Osteocyte (in vitro differentiated cells): ENCODE measurements around the gene XIRP1. TPM values are rescaled to one million over a fixed set of nuclear protein-coding genes. Genes with fewer than 3 reads are reported as not detected.

Experiments
- DNase-seq: peaks from one replicate; pipeline ENCODE4 v3.0.0; 2021; ENCODE audit warnings: mixed read lengths; ENCODE audit not compliant: unreplicated experiment; ENCODE audit errors: extremely low spot score
- H3K27ac Mint-ChIP-seq: one replicate; pipeline ENCODE4 v1.8.0; 2021; ENCODE audit warnings: mild to moderate bottlenecking, mixed read lengths; ENCODE audit not compliant: unreplicated experiment
- H3K27me3 Mint-ChIP-seq: one replicate; pipeline ENCODE4 v1.8.0; 2021; ENCODE audit warnings: mixed read lengths; ENCODE audit not compliant: unreplicated experiment
- H3K36me3 Mint-ChIP-seq: one replicate; pipeline ENCODE4 v1.8.0; 2021; ENCODE audit warnings: mixed read lengths; ENCODE audit not compliant: unreplicated experiment
- H3K4me1 Mint-ChIP-seq: one replicate; pipeline ENCODE4 v1.8.0; 2021; ENCODE audit warnings: mixed read lengths; ENCODE audit not compliant: unreplicated experiment
- H3K4me3 Mint-ChIP-seq: one replicate; pipeline ENCODE4 v1.8.0; 2021; ENCODE audit warnings: mild to moderate bottlenecking, moderate library complexity, mixed read lengths; ENCODE audit not compliant: unreplicated experiment
- H3K9me3 Mint-ChIP-seq: one replicate; pipeline ENCODE4 v1.8.0; 2021; ENCODE audit warnings: mixed read lengths; ENCODE audit not compliant: unreplicated experiment
- CTCF ChIP-seq: fragments of 200-600 bp; sonication (generic); IDR thresholded peaks from 2 replicates; pipeline ENCODE4 v1.5.0; 2021; ENCODE audit warnings: antibody characterized with exemption, mild to moderate bottlenecking, moderate library complexity
- total RNA-seq: library from RNA; stranded (reverse); gene quantifications from 2 replicates; pipeline ENCODE4 v1.2.1, GENCODE V29; 2021

Gene XIRP1
- total RNA-seq, 1 donor from 2014 or later, result not detected

DNA sequence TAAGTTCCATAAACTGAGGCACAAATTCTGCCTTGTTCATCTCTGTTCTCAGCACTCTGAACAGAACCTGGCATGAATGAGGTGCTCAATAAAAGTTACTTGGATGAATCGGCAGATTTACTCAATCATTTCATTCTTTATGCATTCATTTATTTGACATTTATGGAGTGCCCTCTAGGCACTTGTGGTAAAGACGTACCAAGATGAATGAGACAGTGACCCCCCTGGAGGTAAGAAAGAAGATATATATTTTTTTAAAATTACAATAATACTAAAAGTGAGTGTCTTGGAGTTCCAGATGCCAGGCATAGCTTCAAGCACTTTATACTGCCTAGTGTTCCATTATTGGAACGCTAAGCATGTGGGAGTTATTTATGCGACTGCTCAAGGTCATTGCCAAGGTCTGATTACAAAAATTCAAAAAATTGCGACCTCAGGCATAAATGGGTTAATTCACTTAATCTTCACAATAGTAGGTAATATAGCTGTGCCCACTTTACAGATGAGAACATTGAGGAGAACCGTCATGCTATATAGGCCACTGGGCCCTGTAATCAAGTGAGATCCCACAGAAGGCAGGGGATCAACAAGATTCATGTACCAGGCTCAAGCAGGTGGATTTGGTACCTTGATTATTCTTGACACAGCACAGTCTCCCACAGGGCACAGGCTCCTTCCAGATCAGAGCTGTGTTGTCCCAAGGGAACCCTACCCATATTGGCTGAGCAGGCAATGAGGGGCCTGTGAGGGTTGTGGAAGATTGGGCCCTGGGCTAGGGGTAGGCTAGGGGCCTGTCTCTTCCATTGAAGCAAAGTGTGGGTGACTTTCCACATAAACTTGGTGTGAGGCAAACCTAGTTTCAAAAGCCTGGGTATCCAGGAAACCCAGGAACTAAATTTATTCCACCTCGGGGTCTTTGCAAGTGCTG is 10.7 kb downstream of the XIRP1 start:
- H3K4me3 Mint-ChIP-seq, result peak overlapping the region; percentile 56
- H3K36me3 Mint-ChIP-seq, result no peaks in the 10 kb centered on the region
- H3K4me1 Mint-ChIP-seq, result peaks cover 23% of the 10 kb centered on the region
- H3K27ac Mint-ChIP-seq, result peak overlapping the region; percentile 15
- TF ChIP-seq CTCF, result no peak
- no peak for DNase-seq
- H3K27me3 Mint-ChIP-seq, result peaks cover 3% of the 10 kb centered on the region
- H3K9me3 Mint-ChIP-seq, result no peaks in the 10 kb centered on the region

GRCh38 chr3:39180546-39181346 is 11.6 kb downstream of the XIRP1 start:
- peak; percentile 22 for TF ChIP-seq CTCF
- DNase-seq, result no peak
- peak overlapping the region; percentile 40 for H3K27ac Mint-ChIP-seq
- H3K4me1 Mint-ChIP-seq, result peaks cover 23% of the 10 kb centered on the region
- H3K36me3 Mint-ChIP-seq, result no peaks in the 10 kb centered on the region
- H3K27me3 Mint-ChIP-seq, result peaks cover 3% of the 10 kb centered on the region
- peak overlapping the region; percentile 67 for H3K4me3 Mint-ChIP-seq
- no peaks in the 10 kb centered on the region for H3K9me3 Mint-ChIP-seq

GRCh38 chr3:39180183-39180545 is 12.2 kb downstream of the XIRP1 start:
- Mint-ChIP-seq H3K9me3 (no peaks in the 10 kb centered on the region), H3K27ac (peak overlapping the region; percentile 40), H3K4me3 (peak overlapping the region; percentile 67), H3K36me3 (no peaks in the 10 kb centered on the region), H3K4me1 (peaks cover 23% of the 10 kb centered on the region), H3K27me3 (peaks cover 3% of the 10 kb centered on the region)
- no peak for TF ChIP-seq CTCF
- no peak for DNase-seq

GRCh38 chr3:39178553-39178952 is 13.8 kb downstream of the XIRP1 start:
- Mint-ChIP-seq H3K36me3 (no peaks in the 10 kb centered on the region), H3K9me3 (no peaks in the 10 kb centered on the region), H3K4me3 (peak overlapping the region; percentile 80), H3K27ac (peak overlapping the region; percentile 88), H3K27me3 (peaks cover 3% of the 10 kb centered on the region), H3K4me1 (peaks cover 23% of the 10 kb centered on the region)
- TF ChIP-seq CTCF, result no peak
- no peak for DNase-seq
